Osteoblast (primary cell): ENCODE measurements around the gene PATJ. TPM values are rescaled to one million over a fixed set of nuclear protein-coding genes. Genes with fewer than 3 reads are reported as not detected.

Experiments
- DNase-seq: peaks from one replicate; pipeline ENCODE4 v3.0.0; 2011; ENCODE audit warnings: low spot score, mixed read lengths; ENCODE audit not compliant: insufficient read length; ENCODE audit errors: missing footprints
- H2AFZ ChIP-seq: 2 replicates; pipeline ENCODE4 v1.6.0; 2011; ENCODE audit warnings: mild to moderate bottlenecking, low read length
- H3K27ac ChIP-seq: 2 replicates; pipeline ENCODE4 v1.5.1; 2011; ENCODE audit warnings: mild to moderate bottlenecking, low read depth, low read length, moderate library complexity
- H3K27me3 ChIP-seq: 2 replicates; pipeline ENCODE4 v1.6.0; 2012; ENCODE audit warnings: mild to moderate bottlenecking, control low read depth, inconsistent platforms, low read length, moderate library complexity; ENCODE audit not compliant: insufficient read depth
- H3K36me3 ChIP-seq: 2 replicates; pipeline ENCODE4 v1.5.1; 2011; ENCODE audit warnings: mild to moderate bottlenecking, low read length, control low read depth, moderate library complexity; ENCODE audit not compliant: insufficient read depth
- H3K4me1 ChIP-seq: 2 replicates; pipeline ENCODE4 v1.5.1; 2011; ENCODE audit warnings: mild to moderate bottlenecking, low read length, control low read depth, moderate library complexity; ENCODE audit not compliant: insufficient read depth
- H3K4me2 ChIP-seq: 2 replicates; pipeline ENCODE4 v1.6.0; 2011; ENCODE audit warnings: mild to moderate bottlenecking, low read length; ENCODE audit not compliant: insufficient read depth
- H3K4me3 ChIP-seq: fragments of 200-600 bp; sonication (generic); 3 replicates; pipeline ENCODE4 v1.5.1; 2012; ENCODE audit warnings: mild to moderate bottlenecking, low read length, inconsistent platforms; ENCODE audit not compliant: insufficient read depth
- H3K79me2 ChIP-seq: 2 replicates; pipeline ENCODE4 v1.6.0; 2012; ENCODE audit warnings: mild to moderate bottlenecking, low read length, control low read depth, inconsistent platforms; ENCODE audit not compliant: insufficient read depth
- H3K9me3 ChIP-seq: 2 replicates; pipeline ENCODE4 v1.5.1; 2011; ENCODE audit warnings: low read depth, low read length, control low read depth
- H4K20me1 ChIP-seq: 2 replicates; pipeline ENCODE4 v1.6.0; 2012; ENCODE audit warnings: mild to moderate bottlenecking, low read length, control low read depth; ENCODE audit not compliant: insufficient read depth
- CTCF ChIP-seq: IDR thresholded peaks from 2 replicates; pipeline ENCODE4 v1.5.1; 2011; ENCODE audit warnings: mild to moderate bottlenecking, low read depth, low read length, moderate library complexity; ENCODE audit errors: extremely low read depth
- total RNA-seq: library from RNA; depleted of rRNA; stranded (reverse); fragments of >200 nt; gene quantifications from 2 replicates; pipeline ENCODE4 v1.2.3, GENCODE V29; 2012

The PATJ gene
- total RNA-seq, 1 donor: 10.1 TPM

GRCh38 chr1:61781151-61781550 is 38.9 kb downstream of the PATJ start:
- TF ChIP-seq CTCF: no peak
- Histone ChIP-seq H3K4me2 (no peak overlapping the region), H3K36me3 (no peaks in the 10 kb centered on the region), H3K27ac (no peak overlapping the region), H4K20me1 (no peaks in the 10 kb centered on the region), H3K4me3 (no peak overlapping the region), H3K9me3 (no peaks in the 10 kb centered on the region), H3K79me2 (no peaks in the 10 kb centered on the region), H2AFZ (no peak overlapping the region), H3K27me3 (no peaks in the 10 kb centered on the region), H3K4me1 (no peaks in the 10 kb centered on the region)
- no peak for DNase-seq

GRCh38 chr1:61782771-61783170 is 40.5 kb downstream of the PATJ start:
- Histone ChIP-seq H3K4me1 (no peaks in the 10 kb centered on the region), H3K9me3 (no peaks in the 10 kb centered on the region)
- TF ChIP-seq CTCF: no peak

GRCh38 chr1:61784726-61785125 is 42.4 kb downstream of the PATJ start:
- Histone ChIP-seq H3K4me2 (no peak overlapping the region), H3K27me3 (no peaks in the 10 kb centered on the region), H2AFZ (no peak overlapping the region), H3K36me3 (no peaks in the 10 kb centered on the region), H3K4me1 (no peaks in the 10 kb centered on the region), H3K27ac (no peak overlapping the region), H3K9me3 (no peaks in the 10 kb centered on the region), H4K20me1 (no peaks in the 10 kb centered on the region), H3K79me2 (no peaks in the 10 kb centered on the region), H3K4me3 (no peak overlapping the region)
- no peak for TF ChIP-seq CTCF
- DNase-seq: no peak

More at GRCh38 chr1:61782771-61783170, 40.5 kb downstream of the PATJ start:
- H3K4me3 ChIP-seq: no peak overlapping the region
- H3K36me3 ChIP-seq: no peaks in the 10 kb centered on the region
- H3K27me3 ChIP-seq: no peaks in the 10 kb centered on the region
- H2AFZ ChIP-seq: no peak overlapping the region
- no peaks in the 10 kb centered on the region for H4K20me1 ChIP-seq
- H3K79me2 ChIP-seq: no peaks in the 10 kb centered on the region
- no peak overlapping the region for H3K4me2 ChIP-seq
- DNase-seq: no peak
- no peak overlapping the region for H3K27ac ChIP-seq

- Histone ChIP-seq H3K27me3 (no peaks in the 10 kb centered on the region), H3K4me2 (no peak overlapping the region), H2AFZ (no peak overlapping the region), H3K4me3 (no peak overlapping the region), H3K27ac (no peak overlapping the region), H3K9me3 (no peaks in the 10 kb centered on the region), H3K4me1 (no peaks in the 10 kb centered on the region), H3K79me2 (no peaks in the 10 kb centered on the region), H4K20me1 (no peaks in the 10 kb centered on the region), H3K36me3 (no peaks in the 10 kb centered on the region)
- no peak for TF ChIP-seq CTCF
- no peak for DNase-seq
Observed at GRCh38 chr1:61790837-61791236, 48.6 kb downstream of the PATJ start.
